ENCODE results near the gene CADM1. TPM values are rescaled to one million over a fixed set of nuclear protein-coding genes. Genes with fewer than 3 reads are reported as not detected.

CADM1 gene
- total and polyA plus RNA-seq, 4 donors = 13.0 to 40.6 (median 28.9) TPM

GRCh38 chr11:115247953-115248352 is 256.3 kb downstream of the CADM1 start:
- no peak overlapping the region for H3K4me3 ChIP-seq (ENCODE audit: low read depth in 1 of 3, low read length in 3 of 3)
- H3K27me3 ChIP-seq (ENCODE audit: control insufficient read depth in 4 of 4, insufficient read depth in 4 of 4, low read length in 3 of 4) = no peaks in the 10 kb centered on the region
- H3K4me1 ChIP-seq (ENCODE audit: control insufficient read depth in 4 of 4, insufficient read depth in 4 of 4, low read length in 3 of 4) = no peaks in the 10 kb centered on the region
- no peaks in the 10 kb centered on the region for H3K36me3 ChIP-seq (ENCODE audit: control insufficient read depth in 4 of 4, insufficient read depth in 3 of 4, low read depth in 1 of 4, low read length in 3 of 4)
- 47% methylated on average over 1 of the region's 1 CpG for WGBS
- no peak for DNase-seq (ENCODE audit: low spot score)
- no peak for TF ChIP-seq ATF3 (IDR thresholded peaks at IDR 0.05)
- no peak for TF ChIP-seq NR2F2 (IDR thresholded peaks at IDR 0.05)
- TF ChIP-seq RAD21 (IDR thresholded peaks at IDR 0.05) = no peak
- TF ChIP-seq HNF4A (conservative IDR thresholded peaks at IDR 0.05) = no peak
- TF ChIP-seq, protein P1, sequence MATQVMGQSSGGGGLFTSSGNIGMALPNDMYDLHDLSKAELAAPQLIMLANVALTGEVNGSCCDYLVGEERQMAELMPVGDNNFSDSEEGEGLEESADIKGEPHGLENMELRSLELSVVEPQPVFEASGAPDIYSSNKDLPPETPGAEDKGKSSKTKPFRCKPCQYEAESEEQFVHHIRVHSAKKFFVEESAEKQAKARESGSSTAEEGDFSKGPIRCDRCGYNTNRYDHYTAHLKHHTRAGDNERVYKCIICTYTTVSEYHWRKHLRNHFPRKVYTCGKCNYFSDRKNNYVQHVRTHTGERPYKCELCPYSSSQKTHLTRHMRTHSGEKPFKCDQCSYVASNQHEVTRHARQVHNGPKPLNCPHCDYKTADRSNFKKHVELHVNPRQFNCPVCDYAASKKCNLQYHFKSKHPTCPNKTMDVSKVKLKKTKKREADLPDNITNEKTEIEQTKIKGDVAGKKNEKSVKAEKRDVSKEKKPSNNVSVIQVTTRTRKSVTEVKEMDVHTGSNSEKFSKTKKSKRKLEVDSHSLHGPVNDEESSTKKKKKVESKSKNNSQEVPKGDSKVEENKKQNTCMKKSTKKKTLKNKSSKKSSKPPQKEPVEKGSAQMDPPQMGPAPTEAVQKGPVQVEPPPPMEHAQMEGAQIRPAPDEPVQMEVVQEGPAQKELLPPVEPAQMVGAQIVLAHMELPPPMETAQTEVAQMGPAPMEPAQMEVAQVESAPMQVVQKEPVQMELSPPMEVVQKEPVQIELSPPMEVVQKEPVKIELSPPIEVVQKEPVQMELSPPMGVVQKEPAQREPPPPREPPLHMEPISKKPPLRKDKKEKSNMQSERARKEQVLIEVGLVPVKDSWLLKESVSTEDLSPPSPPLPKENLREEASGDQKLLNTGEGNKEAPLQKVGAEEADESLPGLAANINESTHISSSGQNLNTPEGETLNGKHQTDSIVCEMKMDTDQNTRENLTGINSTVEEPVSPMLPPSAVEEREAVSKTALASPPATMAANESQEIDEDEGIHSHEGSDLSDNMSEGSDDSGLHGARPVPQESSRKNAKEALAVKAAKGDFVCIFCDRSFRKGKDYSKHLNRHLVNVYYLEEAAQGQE (IDR thresholded peaks at IDR 0.05) = no peak
- TF ChIP-seq ZBTB33 (IDR thresholded peaks at IDR 0.05) = no peak
- no peak for TF ChIP-seq HNF4G (IDR thresholded peaks at IDR 0.05)
- no peak for TF ChIP-seq SP1 (IDR thresholded peaks at IDR 0.05)
- TF ChIP-seq RXRA (IDR thresholded peaks at IDR 0.05) = no peak
- no peak for TF ChIP-seq FOXA1 (IDR thresholded peaks at IDR 0.05)
- TF ChIP-seq, protein P2, sequence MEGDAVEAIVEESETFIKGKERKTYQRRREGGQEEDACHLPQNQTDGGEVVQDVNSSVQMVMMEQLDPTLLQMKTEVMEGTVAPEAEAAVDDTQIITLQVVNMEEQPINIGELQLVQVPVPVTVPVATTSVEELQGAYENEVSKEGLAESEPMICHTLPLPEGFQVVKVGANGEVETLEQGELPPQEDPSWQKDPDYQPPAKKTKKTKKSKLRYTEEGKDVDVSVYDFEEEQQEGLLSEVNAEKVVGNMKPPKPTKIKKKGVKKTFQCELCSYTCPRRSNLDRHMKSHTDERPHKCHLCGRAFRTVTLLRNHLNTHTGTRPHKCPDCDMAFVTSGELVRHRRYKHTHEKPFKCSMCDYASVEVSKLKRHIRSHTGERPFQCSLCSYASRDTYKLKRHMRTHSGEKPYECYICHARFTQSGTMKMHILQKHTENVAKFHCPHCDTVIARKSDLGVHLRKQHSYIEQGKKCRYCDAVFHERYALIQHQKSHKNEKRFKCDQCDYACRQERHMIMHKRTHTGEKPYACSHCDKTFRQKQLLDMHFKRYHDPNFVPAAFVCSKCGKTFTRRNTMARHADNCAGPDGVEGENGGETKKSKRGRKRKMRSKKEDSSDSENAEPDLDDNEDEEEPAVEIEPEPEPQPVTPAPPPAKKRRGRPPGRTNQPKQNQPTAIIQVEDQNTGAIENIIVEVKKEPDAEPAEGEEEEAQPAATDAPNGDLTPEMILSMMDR (IDR thresholded peaks at IDR 0.05; ENCODE audit: low read depth, low read length, missing input control) = no peak
- TF ChIP-seq FOXA2 (IDR thresholded peaks at IDR 0.05) = no peak
- TF ChIP-seq, protein P3, sequence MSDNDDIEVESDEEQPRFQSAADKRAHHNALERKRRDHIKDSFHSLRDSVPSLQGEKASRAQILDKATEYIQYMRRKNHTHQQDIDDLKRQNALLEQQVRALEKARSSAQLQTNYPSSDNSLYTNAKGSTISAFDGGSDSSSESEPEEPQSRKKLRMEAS (IDR thresholded peaks at IDR 0.05) = no peak
- TF ChIP-seq GABPA (IDR thresholded peaks at IDR 0.05 in 1 of 2, conservative IDR thresholded peaks at IDR 0.05 in 1 of 2) = no peak
- TF ChIP-seq JUND (IDR thresholded peaks at IDR 0.05) = no peak
- H3K9ac ChIP-seq (ENCODE audit: low read depth in 1 of 2, low read length in 2 of 2) = no peak overlapping the region
- H3K9me3 ChIP-seq (ENCODE audit: control insufficient read depth in 4 of 4, low read length in 3 of 4) = no peaks in the 10 kb centered on the region
- H3K27ac ChIP-seq (ENCODE audit: low read depth in 1 of 2, low read length in 2 of 2) = no peak overlapping the region

DNA sequence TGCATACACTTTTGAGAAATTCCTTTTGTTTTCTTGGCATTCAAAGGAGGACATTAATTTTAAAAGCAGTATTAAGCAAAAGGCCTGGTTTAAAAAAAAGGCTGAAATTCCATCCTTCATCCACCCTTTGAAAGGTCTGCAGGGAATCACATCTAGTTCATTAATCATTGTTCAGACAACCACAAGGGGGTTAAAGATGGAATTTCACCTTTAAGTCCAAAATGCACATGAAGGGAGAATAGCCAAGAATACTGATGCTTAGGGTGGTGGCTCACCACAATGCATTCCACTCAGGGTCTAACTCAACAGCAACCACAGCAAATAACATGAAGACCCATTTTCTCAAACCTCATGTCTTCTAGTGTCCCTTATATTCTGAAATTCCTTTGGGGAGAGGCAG is 256.9 kb downstream of the CADM1 start:
- H3K9me3 ChIP-seq (ENCODE audit: control insufficient read depth in 4 of 4, low read length in 3 of 4) = no peaks in the 10 kb centered on the region
- TF ChIP-seq HNF4A (conservative IDR thresholded peaks at IDR 0.05) (peak; percentile 5 to 16), ZBTB33 (IDR thresholded peaks at IDR 0.05) (no peak)
- H3K9ac ChIP-seq (ENCODE audit: low read depth in 1 of 2, low read length in 2 of 2) = no peak overlapping the region

More for the DNA sequence above, 256.9 kb downstream of the CADM1 start:
- no peaks in the 10 kb centered on the region for H3K27me3 ChIP-seq (ENCODE audit: control insufficient read depth in 4 of 4, insufficient read depth in 4 of 4, low read length in 3 of 4)
- DNase-seq (ENCODE audit: low spot score) = no peak
- no peak overlapping the region for H3K27ac ChIP-seq (ENCODE audit: low read depth in 1 of 2, low read length in 2 of 2)
- no peaks in the 10 kb centered on the region for H3K4me1 ChIP-seq (ENCODE audit: control insufficient read depth in 4 of 4, insufficient read depth in 4 of 4, low read length in 3 of 4)
- no peak overlapping the region for H3K4me3 ChIP-seq (ENCODE audit: low read depth in 1 of 3, low read length in 3 of 3)
- H3K36me3 ChIP-seq (ENCODE audit: control insufficient read depth in 4 of 4, insufficient read depth in 3 of 4, low read depth in 1 of 4, low read length in 3 of 4) = no peaks in the 10 kb centered on the region

Data from liver (tissue), 9 donors.